Ovary (tissue), 3 donors: ENCODE data around the gene MAPK6.
"Not testable (repeated sequence)": the region's sequence is repeated elsewhere in the genome, so short reads cannot be mapped to it uniquely, and the experiment has no call there.

Experiments used
- EP300 ChIP-seq: sonication (generic); formaldehyde crosslinking; IDR thresholded peaks from one replicate; pipeline ENCODE4 v1.6.1; 2017; ENCODE audit warnings: antibody characterized with exemption
- TF ChIP-seq, protein P1 (sequence below), 3 donors: fragments of 450-650 bp in 2 of 3; fragments of 200-600 bp in 1 of 3; IDR thresholded peaks; one replicate each; pipeline versions ENCODE4 v1.5.1 to v1.8.0; 2016 to 2022; ENCODE audit warnings: antibody characterized with exemption in 3 of 3, mild to moderate bottlenecking in 1 of 3
- donor health status: DM: no; HTN: no; CAD: no.

DNA sequence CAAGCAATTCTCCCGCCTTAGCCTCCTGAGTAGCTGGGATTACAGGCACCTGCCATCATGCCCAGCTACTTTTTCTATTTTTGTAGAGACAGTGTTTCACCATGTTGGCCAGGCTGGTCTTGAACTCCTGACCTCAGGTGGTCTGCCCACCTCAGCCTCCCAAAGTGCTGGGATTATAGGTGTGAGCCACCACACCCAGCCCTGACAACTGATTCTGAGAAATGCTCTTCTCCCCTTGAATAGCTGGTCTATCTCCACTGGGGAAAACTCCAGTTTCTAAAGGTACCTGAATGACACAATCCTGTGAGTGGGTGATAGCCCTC, 64.0 kb downstream of the MAPK6 start:
- TF ChIP-seq, protein P1, sequence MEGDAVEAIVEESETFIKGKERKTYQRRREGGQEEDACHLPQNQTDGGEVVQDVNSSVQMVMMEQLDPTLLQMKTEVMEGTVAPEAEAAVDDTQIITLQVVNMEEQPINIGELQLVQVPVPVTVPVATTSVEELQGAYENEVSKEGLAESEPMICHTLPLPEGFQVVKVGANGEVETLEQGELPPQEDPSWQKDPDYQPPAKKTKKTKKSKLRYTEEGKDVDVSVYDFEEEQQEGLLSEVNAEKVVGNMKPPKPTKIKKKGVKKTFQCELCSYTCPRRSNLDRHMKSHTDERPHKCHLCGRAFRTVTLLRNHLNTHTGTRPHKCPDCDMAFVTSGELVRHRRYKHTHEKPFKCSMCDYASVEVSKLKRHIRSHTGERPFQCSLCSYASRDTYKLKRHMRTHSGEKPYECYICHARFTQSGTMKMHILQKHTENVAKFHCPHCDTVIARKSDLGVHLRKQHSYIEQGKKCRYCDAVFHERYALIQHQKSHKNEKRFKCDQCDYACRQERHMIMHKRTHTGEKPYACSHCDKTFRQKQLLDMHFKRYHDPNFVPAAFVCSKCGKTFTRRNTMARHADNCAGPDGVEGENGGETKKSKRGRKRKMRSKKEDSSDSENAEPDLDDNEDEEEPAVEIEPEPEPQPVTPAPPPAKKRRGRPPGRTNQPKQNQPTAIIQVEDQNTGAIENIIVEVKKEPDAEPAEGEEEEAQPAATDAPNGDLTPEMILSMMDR (IDR thresholded peaks at IDR 0.05): not testable (repeated sequence)
- TF ChIP-seq EP300: not testable (repeated sequence)
